Measurements from ENCODE around the gene GRIN2C.

DNA sequence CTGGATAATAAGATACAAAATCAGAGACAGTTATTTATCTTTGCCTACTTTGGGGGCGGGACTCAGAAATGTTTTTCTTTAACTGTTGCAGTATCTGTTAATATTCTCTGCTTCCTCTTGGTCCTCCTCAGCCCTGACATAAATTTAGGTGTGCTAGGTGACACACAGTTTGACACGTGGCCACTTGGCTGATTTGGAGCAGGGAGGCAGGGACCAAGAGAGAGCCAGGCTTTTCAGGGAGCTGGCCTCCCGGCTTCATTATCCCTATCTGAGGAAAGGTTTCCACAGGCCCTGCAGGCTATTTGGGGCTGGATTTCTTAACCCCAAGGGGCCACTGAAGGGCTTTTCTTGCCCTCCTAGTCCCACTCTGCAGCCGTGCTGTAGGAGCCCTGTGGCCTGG, 63.5 kb downstream of the GRIN2C start:
- TF ChIP-seq, protein P1, sequence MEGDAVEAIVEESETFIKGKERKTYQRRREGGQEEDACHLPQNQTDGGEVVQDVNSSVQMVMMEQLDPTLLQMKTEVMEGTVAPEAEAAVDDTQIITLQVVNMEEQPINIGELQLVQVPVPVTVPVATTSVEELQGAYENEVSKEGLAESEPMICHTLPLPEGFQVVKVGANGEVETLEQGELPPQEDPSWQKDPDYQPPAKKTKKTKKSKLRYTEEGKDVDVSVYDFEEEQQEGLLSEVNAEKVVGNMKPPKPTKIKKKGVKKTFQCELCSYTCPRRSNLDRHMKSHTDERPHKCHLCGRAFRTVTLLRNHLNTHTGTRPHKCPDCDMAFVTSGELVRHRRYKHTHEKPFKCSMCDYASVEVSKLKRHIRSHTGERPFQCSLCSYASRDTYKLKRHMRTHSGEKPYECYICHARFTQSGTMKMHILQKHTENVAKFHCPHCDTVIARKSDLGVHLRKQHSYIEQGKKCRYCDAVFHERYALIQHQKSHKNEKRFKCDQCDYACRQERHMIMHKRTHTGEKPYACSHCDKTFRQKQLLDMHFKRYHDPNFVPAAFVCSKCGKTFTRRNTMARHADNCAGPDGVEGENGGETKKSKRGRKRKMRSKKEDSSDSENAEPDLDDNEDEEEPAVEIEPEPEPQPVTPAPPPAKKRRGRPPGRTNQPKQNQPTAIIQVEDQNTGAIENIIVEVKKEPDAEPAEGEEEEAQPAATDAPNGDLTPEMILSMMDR (IDR thresholded peaks at IDR 0.05): no peak
- TF ChIP-seq POLR2AphosphoS5 (IDR thresholded peaks at IDR 0.05): no peak
